ENCODE data around the gene GNPAT. TPM values are rescaled to one million over a fixed set of nuclear protein-coding genes. Genes with fewer than 3 reads are reported as not detected.

GNPAT gene
- total RNA-seq, 1 experiment from 2014 or later = 95.9 TPM

- DNase-seq (ENCODE audit: extremely low read depth, low read depth) = no peak
Observed at GRCh38 chr1:231241750-231242149, 738 bp downstream of the GNPAT start.

- DNase-seq (ENCODE audit: extremely low read depth, low read depth) = no peak
Observed at GRCh38 chr1:231242516-231243198, 1.6 kb downstream of the GNPAT start.

- DNase-seq (ENCODE audit: extremely low read depth, low read depth) = no peak
Observed at GRCh38 chr1:231248778-231249177, 7.8 kb downstream of the GNPAT start.

- DNase-seq (ENCODE audit: extremely low read depth, low read depth) = no peak
Observed at GRCh38 chr1:231252336-231252735, 11.3 kb downstream of the GNPAT start.

- no peak for DNase-seq (ENCODE audit: extremely low read depth, low read depth)
Observed at GRCh38 chr1:231260351-231260750, 19.3 kb downstream of the GNPAT start.

- no peak for DNase-seq (ENCODE audit: extremely low read depth, low read depth)
Observed at GRCh38 chr1:231264642-231265041, 23.6 kb downstream of the GNPAT start.

GRCh38 chr1:231265379-231265778 lies 24.4 kb downstream of the GNPAT start:
- no peak for DNase-seq (ENCODE audit: extremely low read depth, low read depth)

GRCh38 chr1:231266811-231267322 lies 25.9 kb downstream of the GNPAT start:
- no peak for DNase-seq (ENCODE audit: extremely low read depth, low read depth)

- no peak for DNase-seq (ENCODE audit: extremely low read depth, low read depth)
Observed at GRCh38 chr1:231272173-231272572, 31.2 kb downstream of the GNPAT start.

GRCh38 chr1:231272880-231273279 lies 31.9 kb downstream of the GNPAT start:
- no peak for DNase-seq (ENCODE audit: extremely low read depth, low read depth)

GRCh38 chr1:231274119-231274825 lies 33.3 kb downstream of the GNPAT start:
- DNase-seq (ENCODE audit: extremely low read depth, low read depth) = no peak

GRCh38 chr1:231278100-231278790 lies 37.2 kb downstream of the GNPAT start:
- DNase-seq (ENCODE audit: extremely low read depth, low read depth) = no peak

- DNase-seq (ENCODE audit: extremely low read depth, low read depth) = no peak
Observed at GRCh38 chr1:231279081-231279480, 38.1 kb downstream of the GNPAT start.

- DNase-seq (ENCODE audit: extremely low read depth, low read depth) = no peak
Observed at GRCh38 chr1:231279683-231280082, 38.7 kb downstream of the GNPAT start.

GRCh38 chr1:231284441-231284840 lies 43.4 kb downstream of the GNPAT start:
- no peak for DNase-seq (ENCODE audit: extremely low read depth, low read depth)

- no peak for DNase-seq (ENCODE audit: extremely low read depth, low read depth)
Observed at GRCh38 chr1:231286603-231287002, 45.6 kb downstream of the GNPAT start.

- DNase-seq (ENCODE audit: extremely low read depth, low read depth) = no peak
Observed at GRCh38 chr1:231295938-231296337, 54.9 kb downstream of the GNPAT start.

- no peak for DNase-seq (ENCODE audit: extremely low read depth, low read depth)
Observed at GRCh38 chr1:231301990-231302389, 61.0 kb downstream of the GNPAT start.

GRCh38 chr1:231310391-231310934 lies 69.5 kb downstream of the GNPAT start:
- DNase-seq (ENCODE audit: extremely low read depth, low read depth) = no peak

GRCh38 chr1:231311720-231312431 lies 70.9 kb downstream of the GNPAT start:
- no peak for DNase-seq (ENCODE audit: extremely low read depth, low read depth)

GRCh38 chr1:231312432-231312788 lies 71.4 kb downstream of the GNPAT start:
- no peak for DNase-seq (ENCODE audit: extremely low read depth, low read depth)

All from NCI-H460 (cell line).